T-helper 1 cell treated with Interleukin-12 subunit alpha and Interleukin-12 subunit beta and Interleukin-4 antibody, amounts not matched to agents 30 μg/mL and 1 μg/mL, for 36 hours (primary cell): ENCODE data around the gene TMEM40.
"Not testable (repeated sequence)": the region's sequence is repeated elsewhere in the genome, so short reads cannot be mapped to it uniquely, and the experiment has no call there.

Experiments used
- H3K27ac Mint-ChIP-seq: one replicate; pipeline ENCODE4 v1.8.0; 2021; ENCODE audit warnings: mild to moderate bottlenecking, mixed read lengths
- H3K27me3 Mint-ChIP-seq: one replicate; pipeline ENCODE4 v1.8.0; 2021; ENCODE audit warnings: low read depth, mixed read lengths
- H3K36me3 Mint-ChIP-seq: one replicate; pipeline ENCODE4 v1.8.0; 2021; ENCODE audit warnings: low read depth, mixed read lengths
- H3K4me1 Mint-ChIP-seq: one replicate; pipeline ENCODE4 v1.8.0; 2021; ENCODE audit warnings: low read depth, mixed read lengths
- H3K4me3 Mint-ChIP-seq: one replicate; pipeline ENCODE4 v1.8.0; 2021; ENCODE audit warnings: mild to moderate bottlenecking, moderate library complexity, mixed read lengths
- H3K9me3 Mint-ChIP-seq: one replicate; pipeline ENCODE4 v1.8.0; 2021; ENCODE audit warnings: mixed read lengths

The TMEM40 gene

GRCh38 chr3:12787967-12788690 lies 29.1 kb upstream of the TMEM40 start:
- not testable (repeated sequence) for H3K4me3 Mint-ChIP-seq, H3K9me3 Mint-ChIP-seq, H3K4me1 Mint-ChIP-seq, H3K27ac Mint-ChIP-seq, H3K36me3 Mint-ChIP-seq
- peaks cover 37% of the 10 kb centered on the region for H3K27me3 Mint-ChIP-seq

DNA sequence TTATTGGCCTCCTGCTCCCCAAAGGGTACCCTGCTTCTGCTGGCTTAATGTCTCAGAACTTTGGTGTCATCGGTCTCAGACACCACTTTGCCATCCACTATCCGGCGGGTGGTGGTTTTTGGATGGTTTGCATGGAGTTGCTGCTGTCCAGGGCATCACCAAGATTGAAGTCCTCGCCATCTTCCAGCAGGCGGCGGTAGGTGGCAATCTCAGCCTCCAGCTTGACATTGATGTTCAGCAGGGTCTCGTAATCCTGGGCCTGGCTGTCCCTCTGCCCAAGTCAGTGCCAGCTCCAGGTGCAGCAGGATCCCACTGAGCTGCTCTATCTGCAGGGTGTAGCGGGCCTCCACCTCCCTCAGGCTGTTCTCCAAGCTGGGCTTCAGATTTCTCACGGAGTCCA lies 28.3 kb upstream of the TMEM40 start:
- H3K9me3 Mint-ChIP-seq: not testable (repeated sequence)
- peaks cover 43% of the 10 kb centered on the region for H3K27me3 Mint-ChIP-seq

DNA sequence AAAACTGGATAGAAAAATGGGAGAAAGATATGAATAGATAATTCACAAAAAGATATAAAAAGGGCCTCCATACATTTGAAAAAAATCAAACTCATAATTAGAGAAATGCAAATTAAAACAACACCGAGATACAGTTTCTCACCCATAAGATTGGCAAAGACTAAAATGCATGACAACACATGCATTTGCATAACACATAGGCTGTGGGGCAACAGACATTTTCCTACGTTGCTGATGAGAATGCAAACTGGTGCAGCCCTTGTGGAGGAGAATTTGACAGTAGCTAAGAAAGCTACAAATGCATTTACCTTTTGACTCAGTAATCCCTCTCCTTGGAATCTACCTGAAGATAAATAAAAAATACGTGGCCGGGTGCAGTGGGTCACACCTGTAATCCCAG lies 26.0 kb upstream of the TMEM40 start:
- Mint-ChIP-seq H3K4me1 (no peaks in the 10 kb centered on the region), H3K27me3 (peaks cover 43% of the 10 kb centered on the region), H3K9me3 (no peaks in the 10 kb centered on the region), H3K4me3 (no peak overlapping the region), H3K36me3 (no peaks in the 10 kb centered on the region), H3K27ac (no peak overlapping the region)

More for the DNA sequence above, 28.3 kb upstream of the TMEM40 start:
- H3K4me3 Mint-ChIP-seq, H3K27ac Mint-ChIP-seq, H3K36me3 Mint-ChIP-seq, H3K4me1 Mint-ChIP-seq: not testable (repeated sequence)

DNA sequence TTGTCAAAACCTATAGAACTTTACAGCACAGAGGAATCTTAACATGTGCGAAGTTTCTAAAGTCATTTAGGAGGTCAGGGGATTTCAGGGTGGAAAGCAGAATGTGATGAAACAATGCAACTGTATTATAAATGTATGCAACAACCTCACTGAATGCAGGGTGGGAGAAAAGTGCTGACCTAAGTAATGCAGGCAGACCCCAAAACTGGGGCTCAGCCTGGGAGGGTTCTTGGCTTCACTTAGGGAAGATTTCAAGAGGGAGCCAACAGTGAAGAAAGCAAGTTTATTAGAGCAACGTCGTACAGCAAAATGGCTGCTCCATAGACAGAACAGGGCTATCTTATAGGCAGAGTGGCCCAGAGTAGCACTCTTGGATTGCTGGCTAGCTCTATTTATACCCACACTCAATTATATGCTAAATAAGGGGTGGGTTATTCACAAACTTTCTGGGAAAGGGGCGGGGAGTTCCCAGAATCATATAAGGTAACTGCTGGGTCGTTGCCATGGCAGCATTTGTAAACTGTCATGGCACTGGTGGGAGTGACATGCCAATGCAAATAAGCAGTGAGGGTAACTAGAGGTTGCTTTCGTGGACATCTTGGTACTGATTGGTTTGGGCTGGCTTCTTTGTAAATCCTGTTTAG lies 23.2 kb upstream of the TMEM40 start:
- Mint-ChIP-seq H3K27ac (no peak overlapping the region), H3K4me1 (no peaks in the 10 kb centered on the region), H3K36me3 (no peaks in the 10 kb centered on the region), H3K27me3 (peaks cover 37% of the 10 kb centered on the region), H3K4me3 (no peak overlapping the region), H3K9me3 (no peaks in the 10 kb centered on the region)

- Mint-ChIP-seq H3K4me3 (no peak overlapping the region), H3K27me3 (peaks cover 31% of the 10 kb centered on the region), H3K27ac (no peak overlapping the region), H3K36me3 (no peaks in the 10 kb centered on the region), H3K9me3 (no peaks in the 10 kb centered on the region), H3K4me1 (no peaks in the 10 kb centered on the region)
Observed at GRCh38 chr3:12780751-12781150, 21.7 kb upstream of the TMEM40 start.

GRCh38 chr3:12777171-12777570 lies 18.1 kb upstream of the TMEM40 start:
- Mint-ChIP-seq H3K36me3 (no peaks in the 10 kb centered on the region), H3K4me3 (no peak overlapping the region), H3K27ac (no peak overlapping the region), H3K27me3 (peaks cover 14% of the 10 kb centered on the region), H3K4me1 (no peaks in the 10 kb centered on the region), H3K9me3 (no peaks in the 10 kb centered on the region)

- not testable (repeated sequence) for H3K36me3 Mint-ChIP-seq, H3K9me3 Mint-ChIP-seq, H3K4me3 Mint-ChIP-seq, H3K4me1 Mint-ChIP-seq, H3K27ac Mint-ChIP-seq
- H3K27me3 Mint-ChIP-seq: peaks cover 14% of the 10 kb centered on the region
Observed at GRCh38 chr3:12775970-12776369, 16.9 kb upstream of the TMEM40 start.

- H3K4me1 Mint-ChIP-seq: no peaks in the 10 kb centered on the region
- H3K27ac Mint-ChIP-seq: no peak overlapping the region
- no peak overlapping the region for H3K4me3 Mint-ChIP-seq
- H3K27me3 Mint-ChIP-seq: peaks cover 11% of the 10 kb centered on the region
- H3K9me3 Mint-ChIP-seq: no peaks in the 10 kb centered on the region
- H3K36me3 Mint-ChIP-seq: no peaks in the 10 kb centered on the region
Observed at GRCh38 chr3:12775226-12775625, 16.2 kb upstream of the TMEM40 start.

- H3K27me3 Mint-ChIP-seq: peaks cover 11% of the 10 kb centered on the region
- no peak overlapping the region for H3K27ac Mint-ChIP-seq
- H3K4me1 Mint-ChIP-seq: no peaks in the 10 kb centered on the region
- H3K36me3 Mint-ChIP-seq: no peaks in the 10 kb centered on the region
- no peaks in the 10 kb centered on the region for H3K9me3 Mint-ChIP-seq
- no peak overlapping the region for H3K4me3 Mint-ChIP-seq
Observed at GRCh38 chr3:12774619-12775018, 15.6 kb upstream of the TMEM40 start.

DNA sequence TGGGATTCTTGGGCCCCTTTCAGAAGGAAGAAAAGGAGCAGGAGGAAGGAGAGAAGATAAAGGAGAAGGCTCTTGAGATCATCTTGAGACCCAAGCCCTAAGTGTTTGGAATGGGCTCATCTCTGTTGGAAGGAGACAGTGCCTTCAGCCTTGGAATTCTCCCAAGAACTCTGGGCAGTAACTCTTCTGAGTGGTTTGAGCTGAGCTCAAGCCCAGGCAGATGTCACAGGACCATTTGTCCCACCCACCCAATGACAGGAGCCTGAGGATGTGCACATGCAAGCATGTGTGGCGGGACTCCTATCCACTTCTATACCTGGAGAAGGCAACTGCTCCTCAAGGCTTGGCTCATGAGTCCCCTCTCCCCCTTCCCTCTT lies 14.6 kb upstream of the TMEM40 start:
- Mint-ChIP-seq H3K9me3 (no peaks in the 10 kb centered on the region), H3K4me1 (no peaks in the 10 kb centered on the region), H3K27me3 (peaks cover 11% of the 10 kb centered on the region), H3K36me3 (no peaks in the 10 kb centered on the region), H3K4me3 (no peak overlapping the region), H3K27ac (no peak overlapping the region)

- no peak overlapping the region for H3K27ac Mint-ChIP-seq
- H3K4me3 Mint-ChIP-seq: no peak overlapping the region
- no peaks in the 10 kb centered on the region for H3K9me3 Mint-ChIP-seq
- H3K27me3 Mint-ChIP-seq: peaks cover 11% of the 10 kb centered on the region
- H3K4me1 Mint-ChIP-seq: no peaks in the 10 kb centered on the region
- H3K36me3 Mint-ChIP-seq: no peaks in the 10 kb centered on the region
Observed at GRCh38 chr3:12773030-12773709, 14.1 kb upstream of the TMEM40 start.

- Mint-ChIP-seq H3K4me1 (no peaks in the 10 kb centered on the region), H3K4me3 (no peak overlapping the region), H3K36me3 (no peaks in the 10 kb centered on the region), H3K27me3 (peaks cover 11% of the 10 kb centered on the region), H3K27ac (no peak overlapping the region), H3K9me3 (no peaks in the 10 kb centered on the region)
Observed at GRCh38 chr3:12772462-12772861, 13.4 kb upstream of the TMEM40 start.

- Mint-ChIP-seq H3K27me3 (peaks cover 7% of the 10 kb centered on the region), H3K27ac (no peak overlapping the region), H3K4me1 (no peaks in the 10 kb centered on the region), H3K36me3 (no peaks in the 10 kb centered on the region), H3K9me3 (no peaks in the 10 kb centered on the region), H3K4me3 (no peak overlapping the region)
Observed at GRCh38 chr3:12771236-12771635, 12.2 kb upstream of the TMEM40 start.

- no peaks in the 10 kb centered on the region for H3K36me3 Mint-ChIP-seq
- no peaks in the 10 kb centered on the region for H3K9me3 Mint-ChIP-seq
- peaks cover 7% of the 10 kb centered on the region for H3K27me3 Mint-ChIP-seq
- no peak overlapping the region for H3K27ac Mint-ChIP-seq
- H3K4me1 Mint-ChIP-seq: no peaks in the 10 kb centered on the region
- no peak overlapping the region for H3K4me3 Mint-ChIP-seq
Observed at GRCh38 chr3:12769761-12770160, 10.7 kb upstream of the TMEM40 start.
